ENCODE data around the gene SMC1B. TPM values are rescaled to one million over a fixed set of nuclear protein-coding genes. Genes with fewer than 3 reads are reported as not detected.
"Not testable (repeated sequence)": the region's sequence is repeated elsewhere in the genome, so short reads cannot be mapped to it uniquely, and the experiment has no call there.

The SMC1B gene
- total RNA-seq, 4 donors from 2014 or later = 0.21 TPM; not detected in 3

GRCh38 chr22:45398214-45398613 lies 15.2 kb downstream of the SMC1B start:
- 90% methylated on average over 7 of the region's 13 CpGs for WGBS
- Histone ChIP-seq H3K27me3 (no peaks in the 10 kb centered on the region), H3K36me3 (no peaks in the 10 kb centered on the region), H3K4me3 (no peak overlapping the region), H3K27ac (no peak overlapping the region), H3K4me1 (peaks cover 5% of the 10 kb centered on the region), H3K9me3 (no peaks in the 10 kb centered on the region)
- DNase-seq (ENCODE audit: low spot score in 2 of 2) = no peak
- TF ChIP-seq POLR2AphosphoS5 (IDR thresholded peaks at IDR 0.05) = no peak

GRCh38 chr22:45397806-45398205 lies 15.6 kb downstream of the SMC1B start:
- DNase-seq (ENCODE audit: low spot score in 2 of 2) = no peak
- Histone ChIP-seq H3K9me3 (no peaks in the 10 kb centered on the region), H3K4me1 (peaks cover 5% of the 10 kb centered on the region), H3K27me3 (no peaks in the 10 kb centered on the region), H3K4me3 (no peak overlapping the region), H3K27ac (no peak overlapping the region), H3K36me3 (no peaks in the 10 kb centered on the region)
- 79% methylated on average over 3 of the region's 5 CpGs for WGBS
- TF ChIP-seq CTCF (IDR thresholded peaks at IDR 0.05) (no peak), POLR2A (IDR thresholded peaks at IDR 0.05) (no peak), POLR2AphosphoS5 (IDR thresholded peaks at IDR 0.05) (no peak), EP300 (IDR thresholded peaks at IDR 0.05) (no peak)

GRCh38 chr22:45389546-45389945 lies 23.9 kb downstream of the SMC1B start:
- WGBS = 83% methylated on average over 3 of the region's 3 CpGs

GRCh38 chr22:45381348-45381747 lies 32.1 kb downstream of the SMC1B start:
- Histone ChIP-seq H3K9me3 (no peaks in the 10 kb centered on the region), H3K36me3 (no peaks in the 10 kb centered on the region), H3K4me1 (no peaks in the 10 kb centered on the region), H3K27ac (no peak overlapping the region), H3K4me3 (no peak overlapping the region), H3K27me3 (no peaks in the 10 kb centered on the region)
- no peak for DNase-seq (ENCODE audit: low spot score in 2 of 2)
- WGBS = 93% methylated on average over 2 of the region's 2 CpGs
- no peak for TF ChIP-seq CTCF (IDR thresholded peaks at IDR 0.05)
- no peak for TF ChIP-seq POLR2A (IDR thresholded peaks at IDR 0.05)
- TF ChIP-seq EP300 (IDR thresholded peaks at IDR 0.05) = no peak
- TF ChIP-seq POLR2AphosphoS5 (IDR thresholded peaks at IDR 0.05) = no peak

More at GRCh38 chr22:45389546-45389945, 23.9 kb downstream of the SMC1B start:
- H3K27me3 ChIP-seq = no peaks in the 10 kb centered on the region
- DNase-seq (ENCODE audit: low spot score in 2 of 2) = no peak
- no peak for TF ChIP-seq POLR2A (IDR thresholded peaks at IDR 0.05)
- no peak overlapping the region for H3K4me3 ChIP-seq
- no peak overlapping the region for H3K27ac ChIP-seq
- H3K9me3 ChIP-seq = no peaks in the 10 kb centered on the region
- no peaks in the 10 kb centered on the region for H3K4me1 ChIP-seq
- H3K36me3 ChIP-seq = no peaks in the 10 kb centered on the region

- no peaks in the 10 kb centered on the region for H3K4me1 ChIP-seq
- no peak for TF ChIP-seq POLR2A (IDR thresholded peaks at IDR 0.05)
- TF ChIP-seq POLR2AphosphoS5 (IDR thresholded peaks at IDR 0.05) = no peak
- TF ChIP-seq EP300 (IDR thresholded peaks at IDR 0.05) = no peak
- TF ChIP-seq CTCF (IDR thresholded peaks at IDR 0.05) = no peak
- no peak overlapping the region for H3K4me3 ChIP-seq
- WGBS = 50% methylated on average over 1 of the region's 1 CpG
- H3K36me3 ChIP-seq = no peaks in the 10 kb centered on the region
- no peaks in the 10 kb centered on the region for H3K27me3 ChIP-seq
- H3K27ac ChIP-seq = no peak overlapping the region
- no peaks in the 10 kb centered on the region for H3K9me3 ChIP-seq
- DNase-seq (ENCODE audit: low spot score in 2 of 2) = peak in 1 of 2 donors; percentile 63
Observed at GRCh38 chr22:45376703-45377102, 36.7 kb downstream of the SMC1B start.

- Histone ChIP-seq H3K27ac (no peak overlapping the region), H3K4me1 (no peaks in the 10 kb centered on the region), H3K27me3 (no peaks in the 10 kb centered on the region), H3K36me3 (no peaks in the 10 kb centered on the region), H3K9me3 (no peaks in the 10 kb centered on the region), H3K4me3 (no peak overlapping the region)
- no peak for TF ChIP-seq EP300 (IDR thresholded peaks at IDR 0.05)
- no peak for TF ChIP-seq POLR2A (IDR thresholded peaks at IDR 0.05)
- no peak for TF ChIP-seq CTCF (IDR thresholded peaks at IDR 0.05)
- no peak for TF ChIP-seq POLR2AphosphoS5 (IDR thresholded peaks at IDR 0.05)
- no peak for DNase-seq (ENCODE audit: low spot score in 2 of 2)
- 75% methylated on average over 3 of the region's 3 CpGs for WGBS
Observed at GRCh38 chr22:45376009-45376408, 37.4 kb downstream of the SMC1B start.

GRCh38 chr22:45373592-45373991 lies 39.8 kb downstream of the SMC1B start:
- H3K9me3 ChIP-seq; H3K36me3 ChIP-seq; H3K27ac ChIP-seq; DNase-seq (ENCODE audit: low spot score in 2 of 2); H3K4me3 ChIP-seq; H3K27me3 ChIP-seq; H3K4me1 ChIP-seq: not testable (repeated sequence)
- 86% methylated on average over 3 of the region's 3 CpGs for WGBS

Data from suprapubic skin (tissue), 4 donors.